ENCODE data around the gene MTMR3.

MTMR3 gene

DNA sequence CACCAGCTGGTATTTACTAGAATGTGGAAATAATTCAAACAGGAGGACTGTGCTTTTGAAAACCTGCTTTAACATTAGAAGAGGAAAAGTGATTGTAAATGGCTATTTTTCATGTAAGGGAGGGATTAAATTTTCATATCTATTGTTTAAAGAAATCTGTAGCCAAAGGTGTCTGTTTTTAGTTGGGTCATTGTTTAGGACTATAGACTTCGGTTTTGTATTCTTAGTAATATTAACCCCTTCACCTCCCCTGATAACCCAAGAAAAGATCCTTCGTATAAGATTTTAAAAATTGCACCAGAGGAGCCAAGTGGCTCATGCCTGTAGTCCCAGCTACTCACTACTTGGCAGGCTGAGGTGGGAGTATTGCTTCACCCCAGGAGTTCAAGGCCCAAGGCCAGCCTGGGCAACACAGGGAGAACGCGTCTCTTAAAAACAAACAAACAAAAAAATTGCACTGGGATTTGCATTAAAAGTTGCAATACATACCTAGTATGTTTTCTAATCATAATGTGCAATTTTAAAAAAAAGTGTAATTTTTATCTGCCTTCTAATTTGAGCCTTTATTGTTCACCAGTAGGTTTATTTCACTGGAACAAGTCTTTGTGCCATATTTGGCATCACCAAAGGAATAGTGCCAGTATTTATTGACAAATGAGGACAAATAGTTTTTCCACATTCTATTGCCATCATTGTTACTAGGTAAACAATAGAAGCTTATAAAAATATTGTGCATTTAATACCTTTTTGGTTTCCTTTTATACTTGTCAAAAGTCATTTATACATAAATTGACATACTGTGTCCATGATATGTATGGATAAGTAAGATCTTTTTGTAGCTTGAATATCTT, 34.3 kb downstream of the MTMR3 start:
- no peak for DNase-seq

DNA sequence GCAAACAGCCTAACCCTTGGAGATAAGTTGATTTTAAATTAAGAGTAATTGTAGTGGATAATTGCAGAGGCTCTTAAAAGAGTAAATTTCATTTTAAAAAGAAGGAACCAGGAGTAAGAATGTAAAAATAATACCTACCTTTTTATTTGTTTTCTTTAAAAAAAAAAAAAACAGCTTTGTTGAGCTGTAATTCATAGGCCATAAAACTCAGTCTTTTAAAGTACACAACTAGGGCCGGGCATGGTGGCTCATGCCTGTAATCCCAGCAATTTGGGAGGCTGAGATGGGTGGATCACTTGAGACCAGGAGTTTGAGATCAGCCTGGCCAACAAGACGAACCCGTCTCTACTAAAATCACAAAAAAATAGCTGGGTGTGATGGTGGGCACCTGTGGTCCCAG, 42.4 kb downstream of the MTMR3 start:
- DNase-seq, result no peak

DNA sequence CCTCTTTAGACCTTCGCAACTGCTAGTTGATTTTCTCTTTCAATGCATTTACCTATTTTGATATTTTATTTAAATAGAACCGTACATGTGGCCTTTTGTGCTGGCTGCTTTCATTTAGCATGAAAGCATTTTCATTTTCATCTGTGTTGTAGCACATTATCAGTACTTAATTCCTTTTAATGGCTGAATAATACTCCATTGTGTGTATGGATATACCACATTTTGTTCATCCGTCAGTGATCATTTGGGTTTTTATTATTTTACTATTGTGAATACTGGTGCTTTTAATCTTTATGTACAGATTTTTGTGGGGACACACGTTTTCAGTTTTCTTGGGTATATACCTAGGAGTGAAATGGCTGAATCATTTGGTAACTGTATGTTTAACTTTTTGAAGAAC, 43.1 kb downstream of the MTMR3 start:
- DNase-seq, result no peak

DNA sequence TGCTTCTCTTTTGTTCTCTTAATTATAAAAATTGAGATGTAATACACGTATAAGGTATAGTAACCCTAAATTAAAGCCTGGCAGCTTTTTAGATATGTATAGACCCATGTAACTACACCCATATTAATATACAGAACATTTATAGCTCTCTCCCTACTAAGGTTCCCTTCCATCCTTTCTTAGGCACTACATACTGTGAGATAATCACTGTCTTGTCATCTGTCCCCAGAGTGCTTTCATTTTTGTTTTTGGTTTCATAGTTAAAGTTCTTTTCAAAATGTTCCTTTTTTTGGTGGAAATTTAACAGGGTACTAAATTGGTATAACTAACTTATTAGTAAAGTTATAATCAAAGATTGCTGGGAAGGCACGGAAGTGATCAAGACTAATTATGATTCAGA, 49.2 kb downstream of the MTMR3 start:
- no peak for DNase-seq

DNA sequence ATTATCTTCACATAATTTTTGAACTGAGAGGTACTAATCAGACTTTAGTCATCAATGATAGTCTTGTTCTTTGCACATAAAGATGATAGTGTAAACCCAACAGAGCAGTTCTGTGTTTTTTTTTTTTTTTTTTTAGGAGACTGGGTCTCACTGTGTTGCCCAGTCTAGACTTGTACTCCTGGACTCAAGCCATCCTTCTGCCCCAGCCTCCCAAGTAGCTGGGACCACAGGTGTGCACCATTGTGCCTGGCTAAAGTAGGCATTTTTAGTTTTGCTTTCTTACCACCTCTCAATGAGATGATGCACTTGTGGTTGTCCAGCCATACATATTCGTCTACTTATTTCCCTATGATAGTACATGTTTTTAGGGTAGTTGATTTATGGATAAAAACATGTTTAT, 50.6 kb downstream of the MTMR3 start:
- DNase-seq, result no peak

DNA sequence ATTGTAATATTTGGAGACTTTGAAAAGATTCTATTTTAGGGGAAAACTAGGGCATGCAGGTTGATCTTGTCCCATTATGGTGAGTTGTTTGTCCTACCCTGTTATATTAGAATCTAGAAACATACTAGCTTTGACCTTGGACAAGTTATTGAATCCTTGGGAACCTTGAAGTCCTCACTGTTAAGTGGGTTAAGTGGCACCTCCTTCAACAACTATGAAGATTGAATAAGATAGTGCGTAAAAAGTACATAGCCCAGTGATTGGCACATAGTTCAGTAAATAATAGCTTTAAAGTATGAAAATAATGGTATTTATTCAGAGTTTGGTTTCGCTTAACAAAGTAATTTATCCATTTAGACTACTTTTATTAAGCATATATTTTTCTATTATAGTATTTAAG, 51.6 kb downstream of the MTMR3 start:
- no peak for DNase-seq

DNA sequence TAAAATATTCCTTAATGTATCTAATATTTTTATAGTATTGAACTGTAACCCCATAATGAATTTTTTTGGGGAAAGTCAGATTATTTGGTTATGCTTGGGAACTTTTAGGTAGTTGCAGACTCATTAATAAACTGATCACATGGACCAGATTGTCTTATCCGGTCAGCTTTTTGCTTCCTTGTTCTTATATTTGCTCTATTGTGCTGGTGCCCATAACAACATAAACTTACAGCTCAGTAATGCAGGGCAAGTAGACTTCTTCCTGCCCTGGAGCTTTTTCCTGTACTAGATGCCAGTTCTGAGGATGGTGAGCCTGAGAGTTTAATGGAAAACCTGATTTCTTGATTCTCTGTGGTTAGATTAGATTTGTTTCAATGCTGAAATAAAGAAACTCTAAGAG, 53.2 kb downstream of the MTMR3 start:
- no peak for DNase-seq

DNA sequence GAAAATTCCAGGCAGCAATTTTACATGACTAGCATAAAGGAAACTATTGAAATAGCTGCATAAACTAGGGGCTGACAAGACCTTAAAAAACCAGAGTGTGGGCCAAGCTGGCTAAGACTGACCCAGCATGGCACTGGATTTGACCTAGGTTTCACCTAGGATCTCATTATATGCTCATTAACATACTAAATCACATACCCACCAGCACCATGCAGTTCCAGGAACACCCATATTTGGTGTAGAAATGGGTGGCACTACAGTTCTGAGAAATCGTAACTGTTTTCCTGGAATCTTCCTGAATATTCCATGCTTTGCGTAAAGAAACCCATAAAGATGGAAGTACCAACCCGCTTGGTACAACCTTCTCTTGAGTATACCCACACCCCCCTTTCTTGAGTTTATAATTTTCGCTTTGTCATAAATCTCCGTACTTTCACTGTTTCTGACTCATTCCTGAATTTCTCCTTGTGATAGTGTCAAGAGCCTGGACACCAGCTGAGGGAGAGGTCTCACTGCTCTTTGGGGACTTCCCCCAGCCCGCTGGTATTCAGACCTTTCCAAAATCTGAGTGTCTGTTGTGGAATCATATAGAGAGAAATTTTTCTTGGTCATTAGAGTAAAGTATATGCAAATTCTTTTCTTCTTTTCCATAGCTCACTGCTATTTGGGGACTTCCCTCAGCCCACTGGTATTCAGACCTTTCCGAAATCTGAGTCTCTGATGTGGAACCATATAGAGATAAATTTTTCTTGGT, 55.1 kb downstream of the MTMR3 start:
- DNase-seq, result no peak

DNA sequence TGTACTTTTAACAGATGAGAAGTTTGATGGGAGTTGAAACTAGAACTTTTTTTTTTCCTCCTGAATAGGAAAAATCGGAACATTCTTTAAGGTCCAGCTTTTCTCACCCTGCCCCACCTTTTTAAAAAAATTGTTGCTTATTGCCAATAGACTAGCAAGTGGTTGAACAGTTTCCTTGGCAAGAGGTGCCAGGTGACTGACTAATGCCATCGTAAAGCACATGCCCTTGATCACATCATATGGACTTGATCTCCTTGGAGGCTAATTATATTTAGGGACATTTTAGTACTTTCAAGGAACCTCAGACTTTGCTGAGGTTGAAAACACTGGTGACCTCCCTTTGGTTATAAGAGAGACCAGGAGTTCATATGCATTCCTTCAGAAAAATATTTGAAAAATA, 57.6 kb downstream of the MTMR3 start:
- DNase-seq, result no peak

DNA sequence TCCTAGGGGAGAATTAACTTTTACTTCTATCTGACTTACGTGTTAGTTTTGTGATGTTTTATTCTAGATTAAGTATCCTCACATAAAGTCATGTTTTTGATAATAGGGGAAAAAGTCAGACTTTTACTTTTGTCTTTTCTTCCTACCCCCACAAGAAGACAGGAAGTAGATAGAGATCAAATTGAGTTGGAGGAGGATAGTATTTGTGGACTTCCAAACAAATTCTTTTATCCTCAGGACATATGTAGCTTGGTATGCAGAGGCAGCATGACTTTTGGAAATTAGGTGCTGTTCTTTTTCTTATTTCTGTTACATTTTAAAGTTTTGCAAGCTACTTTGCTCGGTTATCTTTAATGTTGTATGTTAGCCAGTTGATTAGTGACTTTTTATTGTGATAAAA, 61.4 kb downstream of the MTMR3 start:
- DNase-seq, result no peak

DNA sequence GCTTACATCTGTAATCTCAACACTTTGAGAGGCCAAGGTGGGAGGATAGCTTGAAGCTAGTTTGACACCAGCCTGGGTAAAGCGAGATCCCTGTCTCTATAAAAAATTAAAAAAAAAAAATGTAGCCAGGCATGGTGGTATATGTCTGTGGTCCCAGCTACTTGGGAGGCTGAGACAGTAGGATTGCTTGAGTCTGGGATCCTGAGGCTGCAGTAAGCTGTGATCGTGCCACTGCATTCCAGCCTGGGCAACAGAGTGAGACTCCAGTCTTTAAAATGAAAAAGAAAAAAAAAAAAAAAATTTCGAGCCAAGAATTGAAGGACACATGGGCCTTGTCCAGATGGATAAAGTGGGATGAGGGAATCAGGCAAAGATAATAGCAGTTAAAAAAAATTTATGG, 62.5 kb downstream of the MTMR3 start:
- no peak for DNase-seq

DNA sequence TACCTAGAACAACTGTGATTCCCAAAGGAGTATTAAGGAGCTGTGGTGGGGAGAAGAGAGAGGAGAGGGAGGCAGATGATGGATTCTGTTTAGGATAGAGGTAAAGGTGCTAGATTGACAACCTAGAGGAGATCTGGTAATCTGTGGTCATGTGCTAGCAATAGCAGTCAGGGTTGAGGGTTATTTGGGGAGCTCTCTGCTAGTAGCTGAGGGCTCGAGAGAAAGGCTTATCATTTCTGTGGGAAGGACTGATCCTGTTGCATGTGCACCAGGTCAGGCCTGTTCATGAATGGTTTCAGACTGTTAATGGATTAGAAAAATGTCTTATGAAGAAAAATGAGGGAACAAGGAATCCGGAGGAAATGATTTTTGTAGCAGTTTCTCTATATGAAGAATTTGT, 63.2 kb downstream of the MTMR3 start:
- DNase-seq, result no peak

DNA sequence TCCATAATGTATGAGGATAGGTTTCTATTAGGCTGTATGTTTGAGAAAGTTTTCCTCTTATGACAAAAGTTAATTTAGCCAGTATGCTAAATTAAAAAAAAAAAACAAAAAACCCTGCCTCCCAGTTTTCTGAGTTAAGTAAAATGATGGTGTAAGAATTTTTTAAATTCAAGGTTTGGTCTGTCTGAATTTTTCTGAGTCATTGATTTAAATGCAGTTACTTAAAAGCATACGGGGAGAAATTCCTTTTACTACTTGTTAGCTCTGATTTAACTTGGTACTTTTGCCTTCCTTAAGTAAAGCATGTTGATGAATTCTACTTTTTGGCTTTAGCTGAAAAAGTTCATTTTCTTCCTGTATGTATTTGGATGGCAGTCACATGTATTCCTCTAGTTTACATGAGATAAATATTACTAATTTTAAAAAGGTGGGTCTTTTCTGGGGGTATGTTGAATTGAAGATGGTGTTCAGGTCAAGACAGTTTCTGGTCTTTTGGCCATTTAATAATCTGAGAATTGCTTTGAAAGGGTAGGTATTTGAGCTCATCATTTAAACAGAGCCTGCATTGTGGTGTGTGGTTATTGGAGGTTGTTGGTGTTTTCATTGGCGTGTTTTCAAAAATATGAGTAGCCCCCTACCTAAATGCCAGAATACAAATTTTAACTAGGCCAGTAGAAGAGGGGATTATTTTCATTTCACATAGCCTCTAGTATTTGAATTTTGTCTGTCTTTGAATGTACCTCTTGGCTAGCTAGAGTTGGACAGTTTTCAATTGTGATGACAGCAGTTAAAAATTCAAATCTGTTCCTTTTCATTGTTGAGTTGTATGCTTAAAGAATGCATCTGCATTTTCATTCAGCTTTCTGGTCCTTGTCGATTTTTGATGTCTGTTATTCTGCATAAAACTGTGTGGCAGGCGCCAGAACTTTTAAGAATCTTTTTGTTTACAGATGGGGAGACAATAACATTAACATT, 64.7 kb downstream of the MTMR3 start:
- DNase-seq, result no peak

DNA sequence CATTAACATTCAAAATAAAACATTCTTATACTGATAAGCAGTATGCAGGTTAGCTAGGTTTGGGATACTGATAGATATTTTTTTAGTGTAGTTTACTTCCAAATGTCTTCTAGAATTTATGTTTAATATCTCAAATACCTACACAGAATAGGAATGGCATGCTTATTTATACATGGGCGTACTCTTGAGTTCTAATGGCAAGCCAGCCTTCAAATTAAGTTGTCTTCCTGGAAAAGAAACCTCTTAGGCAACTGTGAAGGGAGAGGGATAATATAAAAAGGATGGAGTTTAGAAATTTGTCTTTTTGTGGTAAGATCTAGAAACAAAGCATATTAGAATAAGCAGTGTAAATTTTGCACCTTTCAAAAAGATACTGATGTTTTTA, 65.4 kb downstream of the MTMR3 start:
- no peak for DNase-seq

DNA sequence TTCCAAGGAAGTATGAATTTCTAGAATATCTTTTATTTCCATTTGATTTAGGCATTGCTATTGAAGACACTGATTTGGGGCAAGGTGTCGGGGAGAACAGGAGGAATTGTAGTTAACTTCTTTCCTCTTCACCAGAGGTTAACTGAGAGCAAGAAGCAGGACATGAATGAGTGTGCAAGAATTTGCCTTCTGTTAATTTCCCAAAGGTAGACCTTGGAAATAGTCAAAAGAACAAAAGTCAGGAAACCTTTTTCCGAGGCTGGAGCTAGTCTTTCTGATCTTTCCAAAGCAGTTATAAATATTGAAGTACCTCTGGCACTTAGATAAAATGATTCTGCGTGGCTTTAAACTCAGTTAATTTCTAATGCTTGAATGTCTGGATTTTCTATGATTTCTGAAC, 66.9 kb downstream of the MTMR3 start:
- no peak for DNase-seq

DNA sequence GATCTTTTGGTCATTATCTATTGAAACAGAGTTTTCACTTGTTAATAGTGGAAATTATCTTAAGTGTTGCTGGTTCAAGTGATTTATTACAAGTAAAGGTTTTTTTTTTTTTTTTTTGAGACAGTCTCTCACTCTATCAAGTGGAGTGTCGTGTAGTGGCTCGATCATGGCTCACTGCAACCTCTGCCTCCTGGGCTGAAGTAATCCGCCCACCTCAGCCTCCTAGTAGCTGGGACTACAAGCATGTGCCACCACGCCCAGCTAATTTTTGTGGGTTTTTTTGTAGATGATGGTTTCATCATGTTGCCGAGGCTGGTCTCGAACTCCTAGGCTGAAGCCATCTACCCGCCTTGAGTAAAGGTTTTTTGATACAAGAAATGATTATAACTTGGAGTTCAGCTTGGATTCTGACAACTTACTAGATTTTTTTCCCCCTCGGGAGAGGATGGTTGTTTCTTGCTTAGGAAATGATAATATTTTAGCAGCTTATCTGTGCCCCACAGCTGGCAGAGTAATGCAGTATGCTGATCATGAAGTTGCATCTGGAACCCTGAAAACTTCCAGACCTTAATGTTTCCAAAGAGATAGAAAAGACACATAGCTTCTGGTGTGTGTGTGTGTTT, 68.9 kb downstream of the MTMR3 start:
- no peak for DNase-seq

DNA sequence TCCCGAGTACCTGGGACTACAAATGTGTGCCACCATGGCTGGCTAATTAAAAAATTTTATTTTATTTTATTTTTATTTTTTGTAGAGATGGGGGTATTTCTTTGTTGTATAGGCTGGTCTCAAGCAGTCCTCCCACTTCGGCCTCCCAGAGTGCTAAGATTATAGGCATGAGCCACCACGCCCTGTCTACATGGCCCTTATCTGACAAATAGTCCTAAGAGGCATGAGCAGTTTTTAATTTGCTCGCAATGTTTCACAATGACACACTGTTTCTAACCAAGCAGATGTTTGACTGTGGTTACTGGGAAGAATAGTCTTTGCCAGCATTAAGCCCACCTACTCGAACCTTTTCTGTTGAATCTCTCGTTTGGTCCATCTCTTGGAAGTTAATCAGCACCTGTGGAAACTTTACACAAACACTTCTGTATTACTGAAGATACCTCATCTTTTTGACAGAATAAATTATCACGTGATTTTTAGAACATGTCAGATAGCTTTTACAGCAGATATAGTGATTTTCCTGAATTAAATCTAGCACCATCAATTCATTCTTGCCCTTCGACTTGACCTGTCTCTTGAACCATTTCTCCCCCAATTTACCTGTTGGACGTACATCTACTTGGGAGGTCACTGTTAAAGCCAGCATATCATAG, 71.4 kb downstream of the MTMR3 start:
- DNase-seq, result no peak

DNA sequence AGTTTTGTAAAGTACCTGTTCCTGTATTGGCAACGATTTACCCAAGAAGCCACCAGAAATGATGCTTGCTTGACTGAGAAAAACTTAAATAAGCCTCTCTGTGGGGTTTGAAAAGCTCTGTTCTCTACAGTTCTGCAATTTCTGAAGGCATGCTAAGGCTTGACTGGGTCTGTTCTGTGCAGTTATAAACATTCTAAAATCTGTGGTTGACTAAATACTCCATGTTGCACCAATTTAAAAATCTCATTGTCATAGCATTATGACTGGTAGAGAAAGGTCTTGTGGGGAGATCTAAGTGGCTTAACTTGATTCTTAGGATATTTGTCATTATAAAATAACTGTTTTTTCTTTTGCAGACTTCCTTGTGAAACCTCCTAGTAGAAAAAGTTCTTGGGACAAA, 73.7 kb downstream of the MTMR3 start:
- DNase-seq, result no peak

DNA sequence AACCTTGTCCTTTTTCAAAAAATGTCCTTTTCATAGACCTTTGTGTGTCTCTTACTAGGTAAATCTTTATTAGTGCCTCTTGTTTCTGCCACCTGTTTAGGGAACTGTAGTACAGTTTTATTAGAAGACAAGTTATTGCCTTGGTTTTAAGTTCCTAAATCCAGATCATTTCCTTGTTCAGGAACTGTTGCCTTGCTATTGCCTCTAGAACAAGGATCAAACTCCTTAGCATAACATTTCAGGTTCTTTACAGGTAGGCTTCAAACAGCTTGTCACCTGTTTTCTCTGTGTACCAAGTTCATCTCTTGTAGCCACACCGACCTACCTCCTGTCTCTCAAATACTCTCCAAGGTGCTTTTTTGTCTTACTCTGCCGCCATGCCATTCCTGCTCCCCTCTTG, 75.2 kb downstream of the MTMR3 start:
- no peak for DNase-seq

DNA sequence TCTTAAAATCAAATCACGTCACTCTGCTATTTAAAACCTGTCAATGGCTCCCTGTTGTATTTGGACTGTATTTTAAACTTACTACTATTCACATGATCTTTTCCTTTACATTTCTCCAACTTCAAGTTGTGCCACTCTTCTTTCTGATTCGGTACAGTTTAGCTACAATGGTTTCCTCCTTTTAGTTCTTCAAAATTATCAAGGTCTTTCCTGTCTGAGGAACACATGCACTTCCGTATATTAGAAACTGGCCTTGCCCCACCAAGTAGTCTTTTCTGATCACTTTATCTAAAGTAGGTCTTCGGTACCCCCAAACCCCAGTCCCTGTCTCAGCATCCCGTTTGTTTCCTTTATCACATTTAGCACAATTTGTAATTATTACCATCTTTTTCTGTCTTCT, 81.8 kb downstream of the MTMR3 start:
- DNase-seq, result no peak

DNA sequence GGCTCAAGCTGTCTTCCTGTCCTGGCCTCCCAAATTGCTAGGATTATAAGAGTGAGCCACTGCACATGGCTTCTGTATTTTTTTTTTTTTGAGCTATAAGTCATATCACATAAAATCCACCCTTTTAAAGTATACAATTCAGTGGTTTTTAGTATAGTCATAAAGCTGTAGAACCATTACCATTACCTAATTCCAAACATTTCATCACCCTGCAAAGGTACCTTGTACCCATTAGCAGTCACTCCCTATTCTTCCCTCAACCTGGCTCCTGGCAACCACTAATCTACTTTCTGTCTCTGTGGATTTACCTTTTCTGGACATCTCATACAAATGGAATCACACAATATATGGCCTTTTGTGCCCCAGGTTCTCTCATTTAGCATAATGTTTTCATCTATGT, 84.5 kb downstream of the MTMR3 start:
- DNase-seq, result no peak

DNA sequence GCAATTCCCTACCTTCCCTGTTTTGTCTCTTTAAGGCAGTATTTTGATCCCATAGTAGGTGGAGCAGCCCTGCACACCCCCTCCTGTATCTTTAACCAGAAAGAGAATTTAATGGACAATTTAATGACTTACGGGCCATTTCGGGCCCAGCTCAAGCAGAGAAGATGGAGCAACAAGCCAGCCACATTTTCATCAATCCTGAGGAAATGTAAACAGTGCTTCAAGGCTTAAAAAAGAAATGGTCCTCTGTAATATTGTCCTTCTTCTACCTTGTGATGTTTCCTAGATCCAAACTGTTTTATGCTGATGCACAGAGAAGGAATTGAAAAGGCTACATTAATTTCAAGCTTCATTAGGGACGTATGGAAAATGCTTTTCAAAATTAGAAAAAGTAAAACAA, 88.6 kb downstream of the MTMR3 start:
- no peak for DNase-seq

Measured in CD4-positive, alpha-beta T cell treated with Interleukin-4 for 1 hour (primary cell).